GM12878 (cell line): ENCODE results near the gene ADA. TPM values are rescaled to one million over a fixed set of nuclear protein-coding genes. Genes with fewer than 3 reads are reported as not detected.

Experiments
- CBX5 ChIP-seq: sonication (generic); IDR thresholded peaks from 2 replicates; pipeline ENCODE4 v1.6.1; 2016; ENCODE audit warnings: low read depth, moderate library complexity, mild to moderate bottlenecking, inconsistent platforms
- CREM ChIP-seq: IDR thresholded peaks from 2 replicates; pipeline ENCODE4 v1.6.1; 2014; ENCODE audit warnings: antibody characterized with exemption, low read depth
- DPF2 ChIP-seq: fragments of 450-650 bp; IDR thresholded peaks from 2 replicates; pipeline ENCODE4 v1.6.1; 2017; ENCODE audit warnings: mild to moderate bottlenecking
- EED ChIP-seq: sonication (generic); IDR thresholded peaks from 2 replicates; pipeline ENCODE4 v1.6.1; 2016; ENCODE audit warnings: antibody characterized with exemption, low read depth
- EP300 ChIP-seq, 2 experiments: fragments of 150-350 bp in 1 of 2; IDR thresholded peaks; 2 replicates each; pipeline ENCODE4 v1.6.1; 2011 to 2012; ENCODE audit warnings: low read depth in 2 of 2, low read length in 2 of 2, borderline replicate concordance in 1 of 2, improper control_type of control experiment in 1 of 2, inconsistent platforms in 1 of 2; ENCODE audit not compliant: control insufficient read depth in 1 of 2
- FOXK2 ChIP-seq: fragments of 450-650 bp; IDR thresholded peaks from 2 replicates; pipeline ENCODE4 v1.6.1; 2017; ENCODE audit warnings: mild to moderate bottlenecking, moderate library complexity
- IKZF1 ChIP-seq: fragments of 450-650 bp; conservative IDR thresholded peaks from 2 replicates; pipeline ENCODE4 v1.6.1; 2017; ENCODE audit warnings: antibody characterized with exemption, mild to moderate bottlenecking
- JUNB ChIP-seq: IDR thresholded peaks from 2 replicates; pipeline ENCODE4 v1.6.1; 2016; ENCODE audit warnings: antibody characterized with exemption, mild to moderate bottlenecking
- MTA2 ChIP-seq: fragments of 450-650 bp; IDR thresholded peaks from 2 replicates; pipeline ENCODE4 v1.6.1; 2016; ENCODE audit warnings: low read depth, mild to moderate bottlenecking, moderate library complexity
- MXI1 ChIP-seq: fragments of 150-350 bp; IDR thresholded peaks from 2 replicates; pipeline ENCODE4 v1.6.1; 2011; ENCODE audit warnings: low read depth, mild to moderate bottlenecking, inconsistent platforms, low read length, improper control_type of control experiment
- NFIC ChIP-seq: IDR thresholded peaks from 2 replicates; pipeline ENCODE4 v1.6.1; 2012; ENCODE audit warnings: low read depth, mild to moderate bottlenecking, inconsistent platforms, low read length, moderate library complexity
- NFXL1 ChIP-seq: fragments of 450-650 bp; IDR thresholded peaks from 2 replicates; pipeline ENCODE4 v1.6.1; 2017; ENCODE audit warnings: antibody characterized with exemption, mild to moderate bottlenecking, borderline replicate concordance
- NFYA ChIP-seq: IDR thresholded peaks from 2 replicates; pipeline ENCODE4 v1.6.1; 2011; ENCODE audit warnings: low read depth, mild to moderate bottlenecking, low read length, improper control_type of control experiment, borderline replicate concordance
- PAX8 ChIP-seq: fragments of 450-650 bp; IDR thresholded peaks from 2 replicates; pipeline ENCODE4 v1.6.1; 2017; ENCODE audit warnings: mild to moderate bottlenecking, moderate library complexity
- PKNOX1 ChIP-seq: fragments of 450-650 bp; IDR thresholded peaks from 2 replicates; pipeline ENCODE4 v1.6.1; 2016; ENCODE audit warnings: mild to moderate bottlenecking
- POLR2AphosphoS5 ChIP-seq: IDR thresholded peaks from 2 replicates; pipeline ENCODE4 v1.6.1; 2011; ENCODE audit warnings: mild to moderate bottlenecking, low read length, inconsistent platforms
- SKIL ChIP-seq: fragments of 450-650 bp; IDR thresholded peaks from 2 replicates; pipeline ENCODE4 v1.6.1; 2017; ENCODE audit warnings: mild to moderate bottlenecking, low read depth, inconsistent platforms; ENCODE audit not compliant: poor library complexity, severe bottlenecking
- TCF12 ChIP-seq: IDR thresholded peaks from 2 replicates; pipeline ENCODE4 v1.6.1; 2011; ENCODE audit warnings: low read depth, mild to moderate bottlenecking, low read length
- ZBED1 ChIP-seq: IDR thresholded peaks from 2 replicates; pipeline ENCODE4 v1.6.1; 2016; ENCODE audit warnings: borderline replicate concordance
- ZNF687 ChIP-seq: fragments of 450-650 bp; IDR thresholded peaks from 2 replicates; pipeline ENCODE4 v1.6.1; 2017; ENCODE audit warnings: mild to moderate bottlenecking, moderate library complexity
- ZZZ3 ChIP-seq: IDR thresholded peaks from 2 replicates; pipeline ENCODE4 v1.6.1; 2011; ENCODE audit warnings: low read depth; ENCODE audit not compliant: control insufficient read depth, insufficient read length
- polyA plus RNA-seq, 11 experiments: library from polyadenylated mRNA; depleted of rRNA in 4 of 11; unstranded in 6 of 11; stranded (reverse) in 5 of 11; fragments of >200 nt; fragmentation: Nextera tagmentation in 4 of 11; fragmentation: Illumina TruSeq in 1 of 11; extraction: Ambion mirVana in 4 of 11; extraction: Trizol in 1 of 11; gene quantifications; 1 replicate in 1 of 11; 2 replicates in 10 of 11; pipeline versions ENCODE4 v1.2.1 to v1.2.3, GENCODE V29; 2011 to 2016; ENCODE audit warnings: inconsistent platforms in 2 of 11, missing spikeins in 2 of 11, low read depth in 1 of 11
- total RNA-seq, 4 experiments: library from RNA; depleted of rRNA in 3 of 4; stranded (reverse); fragments of >200 nt in 3 of 4; fragmentation: Illumina TruSeq in 1 of 4; extraction: Trizol in 1 of 4; gene quantifications; 2 replicates each; pipeline versions ENCODE4 v1.2.1 to v1.2.3, GENCODE V29; 2013 to 2021

The ADA gene
- total and polyA plus RNA-seq, 10 of the 15 experiments (the other 5 are each of a cell fraction or from before 2014, with no cell fraction given) = 40.9 to 217 (median 90.8) TPM

- peak; percentile 47; the same call in 1 of the 2 replicates for TF ChIP-seq ZNF687
- peak; percentile 48; the same call in 1 of the 2 replicates for TF ChIP-seq JUNB
- TF ChIP-seq NFIC = peak; percentile 25; the same call in 1 of the 2 replicates
- no peak for TF ChIP-seq CREM
- no peak for TF ChIP-seq ZBED1
- TF ChIP-seq TCF12 = no peak
- no peak for TF ChIP-seq NFXL1
- TF ChIP-seq EED = peak; percentile 40; the same call in 1 of the 2 replicates
- TF ChIP-seq SKIL = peak; percentile 54
- TF ChIP-seq PKNOX1 = no peak
- TF ChIP-seq IKZF1 = peak; percentile 36; the same call in 1 of the 2 replicates
- peak; percentile 30 to 38; a peak in 1 of 4 replicates for TF ChIP-seq EP300 (IDR thresholded peaks at IDR 0.05; ENCODE audit: borderline replicate concordance in 1 of 2, control insufficient read depth in 1 of 2, low read depth in 2 of 2, low read length in 2 of 2)
- no peak for TF ChIP-seq ZZZ3
- 0 out of 2 replicates have a peak, but pooled peaks have one; percentile 61 for TF ChIP-seq PAX8
- TF ChIP-seq NFYA = no peak
- no peak for TF ChIP-seq POLR2AphosphoS5
- 0 out of 2 replicates have a peak, but pooled peaks have one; percentile 13 for TF ChIP-seq FOXK2
- TF ChIP-seq CBX5 = no peak
- TF ChIP-seq MTA2 = peak; percentile 75
- no peak; the same call in 1 of the 2 replicates for TF ChIP-seq DPF2
- no peak for TF ChIP-seq MXI1
These were observed 64.2 kb downstream of the ADA start (continued) for GRCh38 chr20:44587035-44587980.
